B cell (primary cell): Measurements from ENCODE around the gene ACAP1. TPM values are rescaled to one million over a fixed set of nuclear protein-coding genes. Genes with fewer than 3 reads are reported as not detected.
"Not testable (repeated sequence)": the region's sequence is repeated elsewhere in the genome, so short reads cannot be mapped to it uniquely, and the experiment has no call there.

ENCODE experiments used
- ATAC-seq: fragments of 200-7000 bp; cut with Tn5 transposase; one replicate; pipeline ENCODE4 v1.10.0; 2021; ENCODE audit warnings: low read depth, mild to moderate bottlenecking, moderate number of reproducible peaks, moderate library complexity
- CTCF ChIA-PET: fragments of 350-600 bp; sonication (Branson Sonifier 250); formaldehyde crosslinking; loops from one replicate; lab custom pipeline; 2021; ENCODE audit warnings: antibody characterized with exemption, inconsistent platforms; lab: Charles Lee
- POLR2A ChIA-PET: fragments of 350-600 bp; sonication (Branson Sonifier 250); formaldehyde crosslinking; loops from one replicate; lab custom pipeline; 2021; ENCODE audit warnings: antibody characterized with exemption; lab: Charles Lee
- DNase-seq: peaks from one replicate; pipeline ENCODE4 v3.0.0; 2013
- H2AFZ ChIP-seq: 2 replicates; pipeline ENCODE4 v1.6.1; 2012; ENCODE audit warnings: mild to moderate bottlenecking, low read depth, low read length; ENCODE audit not compliant: insufficient read depth, poor library complexity, severe bottlenecking
- H3K27ac ChIP-seq, 2 donors: 1 replicate in 1 of 2; 2 replicates in 1 of 2; pipeline ENCODE4 v1.5.1; 2012 to 2013; ENCODE audit warnings: low read length in 2 of 2, mild to moderate bottlenecking in 2 of 2, moderate library complexity in 1 of 2
- H3K27me3 ChIP-seq, 4 experiments: fragments of 200-600 bp in 1 of 4; sonication (generic) in 1 of 4; replicated peaks in 1 of 4; 1 replicate in 2 of 4; 2 replicates in 2 of 4; pipeline versions ENCODE4 v1.6.1 to v1.7.0; 2013 to 2016; ENCODE audit warnings: low read length in 3 of 4, mild to moderate bottlenecking in 2 of 4, mixed read lengths in 1 of 4, moderate library complexity in 1 of 4; ENCODE audit not compliant: insufficient read depth in 4 of 4, control insufficient read depth in 3 of 4; ENCODE audit errors: control extremely low read depth in 1 of 4
- H3K36me3 ChIP-seq, 2 experiments: replicated peaks in 1 of 2; 1 replicate in 1 of 2; 2 replicates in 1 of 2; pipeline versions ENCODE4 v1.6.1 to v1.7.1; 2013; ENCODE audit warnings: low read length in 1 of 2; ENCODE audit not compliant: insufficient read depth in 2 of 2, control insufficient read depth in 1 of 2; ENCODE audit errors: control extremely low read depth in 1 of 2, extremely low read depth in 1 of 2
- H3K4me1 ChIP-seq, 2 donors: fragments of 200-600 bp in 1 of 2; sonication (generic) in 1 of 2; 1 replicate in 1 of 2; 2 replicates in 1 of 2; pipeline versions ENCODE4 v1.5.1 to v1.6.1; 2013 to 2017; ENCODE audit warnings: low read length in 2 of 2; ENCODE audit not compliant: control insufficient read depth in 2 of 2, insufficient read depth in 2 of 2
- H3K4me2 ChIP-seq: replicated peaks from 2 replicates; pipeline ENCODE3; 2012; ENCODE audit warnings: mild to moderate bottlenecking, low read depth, low read length; ENCODE audit not compliant: poor library complexity, severe bottlenecking
- H3K4me3 ChIP-seq, 5 experiments: fragments of 200-600 bp in 1 of 5; sonication (generic) in 1 of 5; 1 replicate in 3 of 5; 2 replicates in 2 of 5; pipeline versions ENCODE4 v1.5.1 to v1.7.0; 2011 to 2016; ENCODE audit warnings: low read length in 4 of 5, mild to moderate bottlenecking in 4 of 5, low read depth in 2 of 5, control low read depth in 1 of 5, moderate library complexity in 1 of 5; ENCODE audit not compliant: insufficient read depth in 1 of 5; ENCODE audit errors: control extremely low read depth in 1 of 5, extremely low read depth in 1 of 5
- H3K79me2 ChIP-seq: fragments of 200-600 bp; sonication (generic); one replicate; pipeline ENCODE4 v1.6.0; 2016; ENCODE audit warnings: low read length; ENCODE audit not compliant: control insufficient read depth, insufficient read depth
- H3K9ac ChIP-seq: fragments of 200-600 bp; sonication (generic); 2 replicates; pipeline ENCODE4 v1.6.1; 2017; ENCODE audit warnings: mild to moderate bottlenecking, low read length, moderate library complexity
- H3K9me3 ChIP-seq, 3 donors: one replicate each; pipeline versions ENCODE4 v1.6.1 to v1.7.1; 2013; ENCODE audit warnings: low read length in 2 of 3; ENCODE audit not compliant: control insufficient read depth in 2 of 3, insufficient read depth in 1 of 3; ENCODE audit errors: control extremely low read depth in 1 of 3
- H4K20me1 ChIP-seq: 2 replicates; pipeline ENCODE4 v1.6.0; 2012; ENCODE audit warnings: mild to moderate bottlenecking, low read length; ENCODE audit not compliant: insufficient read depth, control insufficient read depth, poor library complexity, severe bottlenecking
- H3K27ac Mint-ChIP-seq: one replicate; pipeline ENCODE4 v1.8.0; 2021; ENCODE audit warnings: mixed read lengths
- H3K27me3 Mint-ChIP-seq: one replicate; pipeline ENCODE4 v1.8.0; 2021; ENCODE audit warnings: mixed read lengths
- H3K4me1 Mint-ChIP-seq: one replicate; pipeline ENCODE4 v1.8.0; 2021; ENCODE audit warnings: mixed read lengths
- H3K4me3 Mint-ChIP-seq: one replicate; pipeline ENCODE4 v1.8.0; 2021; ENCODE audit warnings: mixed read lengths
- H3K9me3 Mint-ChIP-seq: one replicate; pipeline ENCODE4 v1.8.0; 2022; ENCODE audit warnings: mixed read lengths; ENCODE audit not compliant: insufficient read depth
- CTCF ChIP-seq: fragments of 200-600 bp; IDR thresholded peaks from one replicate; pipeline ENCODE4 v1.8.0; 2022; ENCODE audit warnings: antibody characterized with exemption, mild to moderate bottlenecking
- EZH2 ChIP-seq: IDR thresholded peaks from 2 replicates; pipeline ENCODE4 v1.6.1; 2012; ENCODE audit warnings: borderline replicate concordance, low read depth, mild to moderate bottlenecking, moderate library complexity, low read length; ENCODE audit not compliant: insufficient read depth, poor library complexity, severe bottlenecking
- whole genome bisulfite sequencing: methylation state at CpG from one replicate; pipeline ENCODE4 v1.1.5; 2013; ENCODE audit warnings: missing lambda C conversion rate; ENCODE audit not compliant: insufficient coverage; 5-methylcytosine and 5-hydroxymethylcytosine counted together
- intact Hi-C: fragments of 100-400 bp; cut with micrococcal nuclease; formaldehyde crosslinking; loops from one replicate; pipeline ENCODE4 v1.10.0; 2022
- polyA plus RNA-seq: library from polyadenylated mRNA; depleted of rRNA; stranded (reverse); fragments of >200 nt; gene quantifications from 2 replicates; pipeline ENCODE4 v1.2.3, GENCODE V29; 2012
- total RNA-seq, 2 donors: library from RNA; stranded (reverse); fragments of 120-200 nt in 1 of 2; gene quantifications; 1 replicate in 1 of 2; 2 replicates in 1 of 2; pipeline versions ENCODE4 v1.2.3 to v1.2.4, GENCODE V29; 2013 to 2022

The ACAP1 gene
- total and polyA plus RNA-seq, 2 donors (not counting 1 experiment from before 2014, with no cell fraction given): 392 to 412 TPM

GRCh38 chr17:7361906-7362305 lies 25.6 kb downstream of the ACAP1 start:
- no peak overlapping the region for H3K4me2 ChIP-seq
- H3K4me1 Mint-ChIP-seq: no peaks in the 10 kb centered on the region
- no peak for ATAC-seq
- no peak overlapping the region for H3K27ac Mint-ChIP-seq
- H3K9ac ChIP-seq: no peak overlapping the region
- 51% methylated on average over 3 of the region's 3 CpGs for WGBS
- POLR2A ChIA-PET: interaction anchor here (0.6 to 0.7 kb wide), 2 partner anchors 10 to 192 kb away, joined by 3 to 7 read pairs; partner anchors contain the start of gene KCTD11
- intact Hi-C loops: no loop called here
- no peaks in the 10 kb centered on the region for H3K79me2 ChIP-seq
- DNase-seq: no peak
- H3K27me3 ChIP-seq: peaks cover 0 to 3% (median 1%) of the 10 kb centered on the region in 4 experiments
- TF ChIP-seq EZH2 (no peak), CTCF (no peak)
- no peaks in the 10 kb centered on the region for H3K27me3 Mint-ChIP-seq
- no peak overlapping the region for H2AFZ ChIP-seq
- H3K27ac ChIP-seq: no peak overlapping the region
- no peaks in the 10 kb centered on the region for H4K20me1 ChIP-seq
- H3K9me3 Mint-ChIP-seq: no peaks in the 10 kb centered on the region
- no peaks in the 10 kb centered on the region for H3K9me3 ChIP-seq
- no peaks in the 10 kb centered on the region for H3K36me3 ChIP-seq
- no peak overlapping the region for H3K4me3 ChIP-seq
- CTCF ChIA-PET: interaction anchor here (1.5 kb wide), 1 partner anchor 42 kb away, joined by 4 read pairs; the partner anchor contains the start of gene TMEM256
- no peaks in the 10 kb centered on the region for H3K4me1 ChIP-seq
- no peak overlapping the region for H3K4me3 Mint-ChIP-seq

GRCh38 chr17:7363311-7363710 lies 27.0 kb downstream of the ACAP1 start:
- Histone ChIP-seq H3K4me3 (no peak overlapping the region), H3K9me3 (no peaks in the 10 kb centered on the region), H2AFZ (no peak overlapping the region), H3K4me2 (no peak overlapping the region), H4K20me1 (no peaks in the 10 kb centered on the region), H3K4me1 (no peaks in the 10 kb centered on the region), H3K36me3 (no peaks in the 10 kb centered on the region), H3K27me3 (peaks cover 0 to 6% (median 1%) of the 10 kb centered on the region in 4 experiments), H3K9ac (no peak overlapping the region), H3K79me2 (no peaks in the 10 kb centered on the region), H3K27ac (no peak overlapping the region)
- DNase-seq (no peak), ATAC-seq (no peak)
- peaks cover 3% of the 10 kb centered on the region for H3K27me3 Mint-ChIP-seq
- no peaks in the 10 kb centered on the region for H3K9me3 Mint-ChIP-seq
- no peak for TF ChIP-seq CTCF
- no peak for TF ChIP-seq EZH2
- H3K27ac Mint-ChIP-seq: no peak overlapping the region
- intact Hi-C loops: no loop called here
- H3K4me3 Mint-ChIP-seq: no peak overlapping the region
- POLR2A ChIA-PET: no interaction called here
- CTCF ChIA-PET: interaction anchor here (0.8 to 1.5 kb wide), 2 partner anchors 41 to 338 kb away, joined by 3 to 4 read pairs; partner anchors contain the start of gene TMEM256
- H3K4me1 Mint-ChIP-seq: no peaks in the 10 kb centered on the region
- 95% methylated on average over 6 of the region's 6 CpGs for WGBS

- CTCF ChIA-PET, H3K79me2 ChIP-seq: not testable (repeated sequence)
- no CpG with 5 or more reads among the region's 7 CpGs for WGBS
Measured at GRCh38 chr17:7365963-7366362, 29.6 kb downstream of the ACAP1 start.

More at GRCh38 chr17:7365963-7366362, 29.6 kb downstream of the ACAP1 start:
- H3K27ac Mint-ChIP-seq, H4K20me1 ChIP-seq, H3K4me3 ChIP-seq, H3K9ac ChIP-seq, intact Hi-C loops, H3K27me3 Mint-ChIP-seq, H2AFZ ChIP-seq, H3K4me1 Mint-ChIP-seq, H3K4me2 ChIP-seq, ATAC-seq, H3K4me1 ChIP-seq, DNase-seq, H3K27me3 ChIP-seq, H3K4me3 Mint-ChIP-seq, POLR2A ChIA-PET, H3K36me3 ChIP-seq, H3K9me3 ChIP-seq, H3K27ac ChIP-seq, H3K9me3 Mint-ChIP-seq: not testable (repeated sequence)
